B cell (primary cell): ENCODE results near the gene SDSL. TPM values are rescaled to one million over a fixed set of nuclear protein-coding genes. Genes with fewer than 3 reads are reported as not detected.

Source experiments
- ATAC-seq: fragments of 200-7000 bp; cut with Tn5 transposase; one replicate; pipeline ENCODE4 v1.10.0; 2021; ENCODE audit warnings: low read depth, mild to moderate bottlenecking, moderate number of reproducible peaks, moderate library complexity
- CTCF ChIA-PET: fragments of 350-600 bp; sonication (Branson Sonifier 250); formaldehyde crosslinking; loops from one replicate; lab custom pipeline; 2021; ENCODE audit warnings: antibody characterized with exemption, inconsistent platforms; lab: Charles Lee
- POLR2A ChIA-PET: fragments of 350-600 bp; sonication (Branson Sonifier 250); formaldehyde crosslinking; loops from one replicate; lab custom pipeline; 2021; ENCODE audit warnings: antibody characterized with exemption; lab: Charles Lee
- DNase-seq: peaks from one replicate; pipeline ENCODE4 v3.0.0; 2013
- H2AFZ ChIP-seq: 2 replicates; pipeline ENCODE4 v1.6.1; 2012; ENCODE audit warnings: mild to moderate bottlenecking, low read depth, low read length; ENCODE audit not compliant: insufficient read depth, poor library complexity, severe bottlenecking
- H3K27ac ChIP-seq, 2 donors: 1 replicate in 1 of 2; 2 replicates in 1 of 2; pipeline ENCODE4 v1.5.1; 2012 to 2013; ENCODE audit warnings: low read length in 2 of 2, mild to moderate bottlenecking in 2 of 2, moderate library complexity in 1 of 2
- H3K27me3 ChIP-seq, 4 experiments: fragments of 200-600 bp in 1 of 4; sonication (generic) in 1 of 4; replicated peaks in 1 of 4; 1 replicate in 2 of 4; 2 replicates in 2 of 4; pipeline versions ENCODE4 v1.6.1 to v1.7.0; 2013 to 2016; ENCODE audit warnings: low read length in 3 of 4, mild to moderate bottlenecking in 2 of 4, mixed read lengths in 1 of 4, moderate library complexity in 1 of 4; ENCODE audit not compliant: insufficient read depth in 4 of 4, control insufficient read depth in 3 of 4; ENCODE audit errors: control extremely low read depth in 1 of 4
- H3K36me3 ChIP-seq, 2 experiments: replicated peaks in 1 of 2; 1 replicate in 1 of 2; 2 replicates in 1 of 2; pipeline versions ENCODE4 v1.6.1 to v1.7.1; 2013; ENCODE audit warnings: low read length in 1 of 2; ENCODE audit not compliant: insufficient read depth in 2 of 2, control insufficient read depth in 1 of 2; ENCODE audit errors: control extremely low read depth in 1 of 2, extremely low read depth in 1 of 2
- H3K4me1 ChIP-seq, 2 donors: fragments of 200-600 bp in 1 of 2; sonication (generic) in 1 of 2; 1 replicate in 1 of 2; 2 replicates in 1 of 2; pipeline versions ENCODE4 v1.5.1 to v1.6.1; 2013 to 2017; ENCODE audit warnings: low read length in 2 of 2; ENCODE audit not compliant: control insufficient read depth in 2 of 2, insufficient read depth in 2 of 2
- H3K4me2 ChIP-seq: replicated peaks from 2 replicates; pipeline ENCODE3; 2012; ENCODE audit warnings: mild to moderate bottlenecking, low read depth, low read length; ENCODE audit not compliant: poor library complexity, severe bottlenecking
- H3K4me3 ChIP-seq, 5 experiments: fragments of 200-600 bp in 1 of 5; sonication (generic) in 1 of 5; 1 replicate in 3 of 5; 2 replicates in 2 of 5; pipeline versions ENCODE4 v1.5.1 to v1.7.0; 2011 to 2016; ENCODE audit warnings: low read length in 4 of 5, mild to moderate bottlenecking in 4 of 5, low read depth in 2 of 5, control low read depth in 1 of 5, moderate library complexity in 1 of 5; ENCODE audit not compliant: insufficient read depth in 1 of 5; ENCODE audit errors: control extremely low read depth in 1 of 5, extremely low read depth in 1 of 5
- H3K79me2 ChIP-seq: fragments of 200-600 bp; sonication (generic); one replicate; pipeline ENCODE4 v1.6.0; 2016; ENCODE audit warnings: low read length; ENCODE audit not compliant: control insufficient read depth, insufficient read depth
- H3K9ac ChIP-seq: fragments of 200-600 bp; sonication (generic); 2 replicates; pipeline ENCODE4 v1.6.1; 2017; ENCODE audit warnings: mild to moderate bottlenecking, low read length, moderate library complexity
- H3K9me3 ChIP-seq, 3 donors: one replicate each; pipeline versions ENCODE4 v1.6.1 to v1.7.1; 2013; ENCODE audit warnings: low read length in 2 of 3; ENCODE audit not compliant: control insufficient read depth in 2 of 3, insufficient read depth in 1 of 3; ENCODE audit errors: control extremely low read depth in 1 of 3
- H4K20me1 ChIP-seq: 2 replicates; pipeline ENCODE4 v1.6.0; 2012; ENCODE audit warnings: mild to moderate bottlenecking, low read length; ENCODE audit not compliant: insufficient read depth, control insufficient read depth, poor library complexity, severe bottlenecking
- H3K27ac Mint-ChIP-seq: one replicate; pipeline ENCODE4 v1.8.0; 2021; ENCODE audit warnings: mixed read lengths
- H3K27me3 Mint-ChIP-seq: one replicate; pipeline ENCODE4 v1.8.0; 2021; ENCODE audit warnings: mixed read lengths
- H3K4me1 Mint-ChIP-seq: one replicate; pipeline ENCODE4 v1.8.0; 2021; ENCODE audit warnings: mixed read lengths
- H3K4me3 Mint-ChIP-seq: one replicate; pipeline ENCODE4 v1.8.0; 2021; ENCODE audit warnings: mixed read lengths
- H3K9me3 Mint-ChIP-seq: one replicate; pipeline ENCODE4 v1.8.0; 2022; ENCODE audit warnings: mixed read lengths; ENCODE audit not compliant: insufficient read depth
- EZH2 ChIP-seq: IDR thresholded peaks from 2 replicates; pipeline ENCODE4 v1.6.1; 2012; ENCODE audit warnings: borderline replicate concordance, low read depth, mild to moderate bottlenecking, moderate library complexity, low read length; ENCODE audit not compliant: insufficient read depth, poor library complexity, severe bottlenecking
- whole genome bisulfite sequencing: methylation state at CpG from one replicate; pipeline ENCODE4 v1.1.5; 2013; ENCODE audit warnings: missing lambda C conversion rate; ENCODE audit not compliant: insufficient coverage; 5-methylcytosine and 5-hydroxymethylcytosine counted together
- intact Hi-C: fragments of 100-400 bp; cut with micrococcal nuclease; formaldehyde crosslinking; loops from one replicate; pipeline ENCODE4 v1.10.0; 2022
- polyA plus RNA-seq: library from polyadenylated mRNA; depleted of rRNA; stranded (reverse); fragments of >200 nt; gene quantifications from 2 replicates; pipeline ENCODE4 v1.2.3, GENCODE V29; 2012
- total RNA-seq, 2 donors: library from RNA; stranded (reverse); fragments of 120-200 nt in 1 of 2; gene quantifications; 1 replicate in 1 of 2; 2 replicates in 1 of 2; pipeline versions ENCODE4 v1.2.3 to v1.2.4, GENCODE V29; 2013 to 2022
- TF ChIP-seq, protein P1 (sequence below): fragments of 200-600 bp; IDR thresholded peaks from one replicate; pipeline ENCODE4 v1.8.0; 2022; ENCODE audit warnings: antibody characterized with exemption, mild to moderate bottlenecking

SDSL gene
- total and polyA plus RNA-seq, 2 donors (not counting 1 experiment from before 2014, with no cell fraction given): 0.15 to 0.64 TPM

DNA sequence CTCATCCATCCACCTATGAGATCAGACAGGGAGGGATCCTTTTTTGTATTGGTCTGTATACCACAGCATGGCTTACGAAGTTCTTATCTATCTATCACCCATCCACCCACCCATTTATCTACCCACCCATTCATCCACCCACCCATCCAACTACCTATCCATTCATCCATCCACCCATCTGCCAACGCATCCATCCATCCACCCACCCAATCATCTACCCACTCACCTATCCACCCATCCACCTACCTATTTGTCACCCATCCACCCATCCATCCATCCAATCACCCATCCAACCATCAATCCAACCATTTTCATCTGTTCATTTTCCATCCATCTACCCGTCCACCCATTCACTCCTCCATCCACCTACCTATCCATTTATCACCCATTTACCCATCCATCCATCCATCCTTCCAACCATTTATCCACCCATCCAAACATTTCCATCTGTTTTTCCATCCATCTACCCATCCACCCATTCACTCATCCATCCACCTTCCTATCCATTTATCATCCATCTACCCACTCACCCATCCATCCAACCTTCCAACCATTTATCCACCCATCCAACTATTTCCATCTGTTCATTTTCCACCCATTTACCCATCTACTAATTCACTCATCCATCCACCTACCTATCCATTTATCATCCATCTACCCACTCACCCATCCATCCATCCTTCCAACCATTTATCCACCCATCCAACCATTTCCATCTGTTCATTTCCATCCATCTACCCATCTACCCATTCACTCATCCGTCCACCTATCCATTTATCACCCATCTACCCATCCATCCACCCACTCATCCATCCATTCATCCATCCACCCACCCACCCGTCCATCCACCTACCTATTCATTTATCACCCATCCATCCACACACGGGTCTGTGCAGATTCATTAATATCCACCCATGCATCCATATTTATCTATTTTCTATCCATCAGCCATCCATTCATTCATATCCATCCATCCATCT, 31.8 kb upstream of the SDSL start:
- Mint-ChIP-seq H3K27ac (no peak overlapping the region), H3K9me3 (no peaks in the 10 kb centered on the region), H3K4me1 (no peaks in the 10 kb centered on the region), H3K4me3 (no peak overlapping the region), H3K27me3 (no peaks in the 10 kb centered on the region)
- intact Hi-C loops: no loop called here
- no peaks in the 10 kb centered on the region for H3K4me1 ChIP-seq
- WGBS: over 99% methylated on average over 6 of the region's 6 CpGs
- H4K20me1 ChIP-seq: no peaks in the 10 kb centered on the region
- CTCF ChIA-PET: no interaction called here
- H3K27ac ChIP-seq: no peak overlapping the region
- no peak overlapping the region for H2AFZ ChIP-seq
- POLR2A ChIA-PET: no interaction called here
- H3K79me2 ChIP-seq: no peaks in the 10 kb centered on the region
- H3K36me3 ChIP-seq: peaks cover 0 to 4% of the 10 kb centered on the region in 2 experiments
- DNase-seq (no peak), ATAC-seq (no peak)
- no peak overlapping the region for H3K4me3 ChIP-seq
- peaks cover 0 to 10% (median 0%) of the 10 kb centered on the region in 3 donors for H3K9me3 ChIP-seq
- TF ChIP-seq, protein P1, sequence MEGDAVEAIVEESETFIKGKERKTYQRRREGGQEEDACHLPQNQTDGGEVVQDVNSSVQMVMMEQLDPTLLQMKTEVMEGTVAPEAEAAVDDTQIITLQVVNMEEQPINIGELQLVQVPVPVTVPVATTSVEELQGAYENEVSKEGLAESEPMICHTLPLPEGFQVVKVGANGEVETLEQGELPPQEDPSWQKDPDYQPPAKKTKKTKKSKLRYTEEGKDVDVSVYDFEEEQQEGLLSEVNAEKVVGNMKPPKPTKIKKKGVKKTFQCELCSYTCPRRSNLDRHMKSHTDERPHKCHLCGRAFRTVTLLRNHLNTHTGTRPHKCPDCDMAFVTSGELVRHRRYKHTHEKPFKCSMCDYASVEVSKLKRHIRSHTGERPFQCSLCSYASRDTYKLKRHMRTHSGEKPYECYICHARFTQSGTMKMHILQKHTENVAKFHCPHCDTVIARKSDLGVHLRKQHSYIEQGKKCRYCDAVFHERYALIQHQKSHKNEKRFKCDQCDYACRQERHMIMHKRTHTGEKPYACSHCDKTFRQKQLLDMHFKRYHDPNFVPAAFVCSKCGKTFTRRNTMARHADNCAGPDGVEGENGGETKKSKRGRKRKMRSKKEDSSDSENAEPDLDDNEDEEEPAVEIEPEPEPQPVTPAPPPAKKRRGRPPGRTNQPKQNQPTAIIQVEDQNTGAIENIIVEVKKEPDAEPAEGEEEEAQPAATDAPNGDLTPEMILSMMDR: no peak
- TF ChIP-seq EZH2: no peak
- H3K9ac ChIP-seq: no peak overlapping the region
- H3K27me3 ChIP-seq: peaks cover 0 to 3% (median 0%) of the 10 kb centered on the region in 4 experiments
- H3K4me2 ChIP-seq: no peak overlapping the region

DNA sequence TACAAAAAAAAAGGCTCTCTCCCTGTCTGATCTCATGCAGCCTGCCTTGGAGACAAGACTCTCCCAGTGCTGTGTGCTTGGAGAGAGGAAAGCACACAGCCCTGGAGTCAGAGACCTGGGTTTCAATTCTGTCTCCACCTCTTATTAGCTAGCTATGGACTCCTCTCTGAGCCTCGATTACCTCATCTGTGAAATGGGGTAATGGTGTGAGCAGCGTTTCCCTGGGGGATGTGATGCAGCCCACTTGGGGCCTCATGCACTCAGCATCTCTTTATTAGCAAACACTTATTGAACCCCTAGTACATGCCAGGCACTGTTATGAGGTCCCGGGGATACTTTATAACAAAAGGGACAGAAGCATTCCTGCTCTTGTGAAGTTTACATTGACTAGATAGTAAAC, 31.0 kb upstream of the SDSL start:
- ChIA-PET CTCF (no interaction called here), POLR2A (no interaction called here)
- Histone ChIP-seq H3K27ac (no peak overlapping the region), H3K27me3 (peaks cover 0 to 3% (median 0%) of the 10 kb centered on the region in 4 experiments), H2AFZ (no peak overlapping the region), H3K9ac (no peak overlapping the region), H3K79me2 (no peaks in the 10 kb centered on the region), H3K9me3 (peaks cover 0 to 15% (median 0%) of the 10 kb centered on the region in 3 donors), H3K4me3 (no peak overlapping the region), H3K4me1 (no peaks in the 10 kb centered on the region), H3K4me2 (no peak overlapping the region), H3K36me3 (peaks cover 0 to 4% of the 10 kb centered on the region in 2 experiments), H4K20me1 (no peaks in the 10 kb centered on the region)
- H3K4me1 Mint-ChIP-seq: no peaks in the 10 kb centered on the region
- DNase-seq: no peak
- intact Hi-C loops: no loop called here
- no peak for ATAC-seq
- no CpG with 5 or more reads among the region's 3 CpGs for WGBS
- no peak for TF ChIP-seq EZH2
- TF ChIP-seq, protein P1: no peak
- H3K9me3 Mint-ChIP-seq: no peaks in the 10 kb centered on the region
- H3K4me3 Mint-ChIP-seq: no peak overlapping the region
- H3K27ac Mint-ChIP-seq: no peak overlapping the region
- H3K27me3 Mint-ChIP-seq: no peaks in the 10 kb centered on the region
